Smooth muscle cell of the brain vasculature (primary cell): ENCODE data around the gene CCDC137.

ENCODE experiments used
- DNase-seq: peaks from one replicate; pipeline ENCODE4 v3.0.0-alpha.2; 2012; ENCODE audit warnings: low read depth, low spot score

Gene CCDC137

DNA sequence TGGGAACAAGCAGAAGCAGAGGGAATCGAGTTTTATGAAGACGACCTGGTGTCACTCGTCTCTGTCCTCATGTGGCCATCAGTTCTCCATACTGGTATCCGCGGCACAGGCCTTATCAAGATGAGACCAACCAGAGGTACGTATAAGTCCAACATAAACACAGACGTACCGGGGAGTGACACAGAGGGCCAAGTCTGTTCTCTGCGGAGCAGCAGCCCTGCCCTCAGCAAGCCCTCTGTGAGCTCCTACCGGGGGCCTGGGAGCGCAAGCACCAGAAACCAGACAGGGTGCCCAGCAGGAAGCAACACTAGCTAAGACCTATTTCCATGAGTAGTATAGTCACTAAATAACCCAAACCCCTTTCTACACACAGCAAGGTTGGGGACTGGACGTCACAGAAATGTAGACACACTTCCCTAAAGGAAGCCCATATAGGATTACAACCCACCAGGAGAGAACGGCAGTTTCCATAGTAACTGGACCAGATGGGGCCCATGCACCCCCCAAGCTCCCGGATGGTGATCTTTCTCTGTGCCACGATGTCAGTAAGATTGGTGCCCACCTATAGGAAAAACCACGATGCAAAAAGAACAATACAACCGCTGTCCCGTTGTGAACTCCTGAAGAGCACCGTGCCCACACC, 16.1 kb downstream of the CCDC137 start:
- DNase-seq = no peak

DNA sequence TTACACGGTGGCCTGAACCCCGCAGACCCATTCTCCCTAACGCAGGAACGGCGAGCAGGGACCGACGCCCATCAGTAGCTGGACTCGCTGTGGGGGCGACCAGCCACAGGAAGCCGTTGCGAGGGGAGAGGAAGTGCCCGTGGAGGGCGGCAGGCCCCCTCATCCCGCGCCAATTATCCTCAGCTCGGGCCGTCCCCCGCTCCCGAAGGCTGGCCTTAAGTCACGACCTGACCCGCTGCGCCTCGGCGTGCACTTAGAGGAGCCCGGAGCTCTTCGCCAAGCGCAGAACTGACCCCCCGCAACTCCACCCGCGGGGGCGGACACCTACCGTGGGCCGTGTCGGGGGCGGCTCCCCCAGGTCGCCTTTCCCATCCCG, 16.7 kb downstream of the CCDC137 start:
- no peak for DNase-seq

DNA sequence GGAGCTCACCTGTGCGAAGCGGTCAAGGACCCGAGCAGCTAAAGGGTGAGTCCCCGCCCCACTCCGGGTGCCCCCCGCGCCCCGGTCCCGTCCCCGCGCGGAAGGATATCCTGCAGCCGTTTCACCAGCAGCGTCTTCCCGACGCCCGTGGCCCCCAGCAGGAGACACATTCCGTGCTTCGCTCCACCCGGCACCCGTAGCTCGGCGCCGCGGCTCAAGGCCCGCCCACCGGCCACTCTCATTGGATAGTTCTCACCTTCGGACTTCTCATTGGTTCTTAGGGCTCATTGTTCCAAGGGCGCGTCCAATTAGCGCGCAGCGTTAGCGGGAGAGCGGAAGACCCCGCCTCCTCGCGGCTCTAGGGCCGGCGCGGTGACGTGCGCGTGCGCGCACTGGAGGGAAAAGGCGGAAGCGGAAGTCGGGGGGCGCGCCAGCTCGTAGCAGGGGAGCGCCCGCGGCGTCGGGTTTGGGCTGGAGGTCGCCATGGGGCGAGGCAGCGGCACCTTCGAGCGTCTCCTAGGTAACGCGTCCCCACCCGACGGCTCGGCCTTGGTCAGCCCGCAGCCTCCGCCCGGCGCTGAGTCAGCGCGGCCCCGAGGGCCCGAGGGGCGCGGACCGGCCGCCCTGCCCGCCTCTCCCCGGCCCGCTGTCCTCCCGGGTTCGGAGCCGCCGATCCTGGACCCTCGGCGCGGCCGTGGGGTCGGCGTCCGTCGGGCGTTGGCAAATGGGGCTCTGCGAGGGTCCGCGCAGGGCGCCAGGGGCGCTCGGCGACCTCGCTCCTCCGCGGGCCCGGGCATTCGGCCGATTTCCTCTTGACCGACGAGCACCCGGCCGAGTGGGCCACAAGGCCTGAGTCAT, 17.3 kb downstream of the CCDC137 start, which contains the start of the genes ARL16 and HGS:
ARL16 (minus strand) TSS at position 214 of the 858 bp plus-strand sequence; CDS start at position 170, 44 bp downstream.
HGS (plus strand) TSS at position 428 of the 858 bp plus-strand sequence; CDS start at position 484, 56 bp downstream.
- DNase-seq = peak; percentile 100

DNA sequence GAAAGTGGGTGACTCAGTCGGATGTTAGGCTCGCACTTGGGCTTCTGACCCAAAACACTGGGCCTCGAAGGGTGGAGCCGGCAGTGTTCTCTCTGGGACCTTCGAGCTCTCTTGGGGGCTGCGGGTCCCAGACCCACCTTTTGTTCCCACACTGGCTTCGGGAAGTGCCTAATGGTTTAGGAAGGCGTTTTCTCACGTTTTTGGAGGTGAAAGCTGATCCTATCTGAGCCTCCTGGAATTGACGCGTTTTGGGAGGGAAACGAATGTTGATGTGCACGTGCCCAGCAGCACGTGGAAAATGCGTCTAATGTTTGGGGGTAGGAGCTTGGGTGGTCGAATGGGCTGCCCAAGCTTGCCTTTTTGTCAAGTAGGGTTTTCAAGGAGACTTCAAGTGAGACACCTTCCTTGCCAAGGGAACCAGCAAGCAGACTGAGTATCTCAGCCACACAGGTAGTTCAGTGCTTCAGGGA, 17.9 kb downstream of the CCDC137 start:
- DNase-seq = no peak

DNA sequence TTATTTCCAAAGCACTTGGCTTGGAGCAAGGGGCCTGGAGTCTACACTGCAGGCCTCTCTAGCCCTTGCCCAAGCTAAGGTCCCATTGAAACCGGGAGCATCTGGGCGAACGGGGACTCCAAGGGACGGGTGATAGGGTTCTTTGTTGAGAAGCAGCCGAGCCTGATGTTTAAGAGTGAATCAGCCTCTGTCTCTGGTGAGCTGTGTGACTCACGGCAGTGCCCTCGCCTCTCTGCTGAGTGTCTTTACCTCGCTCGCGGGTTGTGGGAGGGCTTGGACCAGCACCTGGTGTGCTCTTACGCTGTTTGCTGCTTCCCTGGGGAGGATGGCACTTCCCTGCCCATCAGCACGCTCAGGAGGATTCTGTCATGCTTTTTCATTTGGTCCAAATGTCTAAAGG, 18.6 kb downstream of the CCDC137 start:
- no peak for DNase-seq

DNA sequence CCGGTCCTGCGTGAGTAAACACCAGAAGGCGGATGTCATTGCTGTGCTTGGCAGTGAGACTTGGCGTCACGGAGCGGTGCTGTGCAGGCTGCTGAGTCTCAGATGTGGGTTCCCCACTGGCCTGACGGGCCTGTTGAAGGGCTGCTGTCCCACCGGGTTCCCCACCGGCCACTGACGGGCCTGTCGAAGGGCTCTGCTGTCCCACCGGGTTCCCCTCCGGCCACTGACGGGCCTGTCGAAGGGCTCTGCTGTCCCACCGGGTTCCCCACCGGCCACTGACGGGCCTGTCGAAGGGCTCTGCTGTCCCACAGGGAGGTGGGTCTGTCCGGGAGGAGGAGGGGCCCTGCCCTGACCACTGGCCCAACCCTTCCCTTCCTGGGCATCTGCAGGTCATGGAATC, 20.1 kb downstream of the CCDC137 start:
- no peak for DNase-seq

DNA sequence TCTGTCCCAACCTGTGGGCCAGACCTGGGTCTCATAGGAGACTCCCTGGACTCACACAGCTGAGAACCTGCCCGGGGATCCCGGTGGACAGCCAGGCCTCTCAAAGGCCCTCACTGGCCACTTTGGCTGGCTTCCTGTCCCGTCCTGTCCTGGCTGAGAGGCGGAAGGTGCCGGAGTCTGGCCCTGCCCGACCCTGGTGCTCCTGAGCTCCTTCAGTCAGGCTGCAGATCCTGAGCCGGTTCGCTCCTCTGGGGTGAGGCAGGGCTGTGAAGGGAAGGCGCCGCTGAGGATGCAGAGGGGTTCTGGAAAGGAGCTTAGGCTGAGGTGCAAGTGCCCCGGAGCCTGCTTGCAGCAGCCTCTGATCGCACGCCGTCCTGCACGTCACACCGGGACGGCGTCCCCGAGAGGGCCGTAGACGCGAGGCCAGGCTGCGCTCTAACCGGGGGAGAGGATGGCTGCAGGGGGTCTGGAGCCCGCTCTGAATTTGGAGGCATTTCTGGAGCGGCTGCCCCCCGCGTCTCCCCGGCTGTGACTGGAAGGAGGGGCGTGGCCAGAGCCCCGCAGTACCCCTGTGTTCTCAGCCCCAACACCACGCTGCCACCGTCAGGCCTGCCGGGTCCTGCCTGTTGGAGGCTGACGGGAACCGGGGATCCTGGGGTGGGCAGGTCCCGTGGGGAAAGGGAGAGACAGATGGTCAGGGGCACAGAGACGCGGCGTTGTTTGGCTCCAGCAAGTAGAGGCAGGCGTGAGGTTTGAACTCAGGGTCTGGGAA, 21.4 kb downstream of the CCDC137 start:
- DNase-seq = no peak

DNA sequence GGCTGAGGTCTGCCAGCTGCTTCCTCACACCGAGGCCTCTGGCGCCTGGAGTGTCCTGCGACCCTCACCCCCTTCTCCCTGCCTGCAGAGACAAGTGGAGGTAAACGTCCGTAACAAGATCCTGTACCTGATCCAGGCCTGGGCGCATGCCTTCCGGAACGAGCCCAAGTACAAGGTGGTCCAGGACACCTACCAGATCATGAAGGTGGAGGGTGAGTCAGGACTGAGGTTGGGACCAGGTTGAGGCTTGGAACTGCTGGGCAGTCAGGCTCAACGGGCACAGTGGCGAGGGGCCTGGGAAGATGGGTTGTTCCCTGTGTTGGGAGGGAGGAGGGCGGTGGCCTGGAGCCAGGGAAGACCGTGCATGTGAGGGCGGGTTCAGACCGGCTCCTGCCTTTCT, 22.1 kb downstream of the CCDC137 start:
- no peak for DNase-seq

DNA sequence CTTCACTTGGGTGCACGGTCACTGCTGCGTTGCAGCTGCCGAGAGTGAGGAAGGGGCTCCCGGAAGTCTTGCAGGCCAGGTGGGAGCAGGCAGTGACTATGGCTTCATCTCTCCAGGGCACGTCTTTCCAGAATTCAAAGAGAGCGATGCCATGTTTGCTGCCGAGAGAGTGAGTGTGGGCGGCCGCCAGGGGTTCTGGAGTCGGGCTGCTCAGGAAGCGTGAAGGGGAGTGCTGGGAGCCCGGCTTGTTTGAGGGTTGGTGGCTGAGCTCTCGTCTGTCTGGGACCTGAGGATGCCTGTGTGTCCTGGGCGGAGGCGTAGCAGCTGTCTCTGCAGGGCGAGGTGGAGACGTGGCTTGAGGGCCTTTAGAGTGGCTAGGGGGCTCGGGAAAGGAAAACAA, 23.5 kb downstream of the CCDC137 start:
- no peak for DNase-seq

DNA sequence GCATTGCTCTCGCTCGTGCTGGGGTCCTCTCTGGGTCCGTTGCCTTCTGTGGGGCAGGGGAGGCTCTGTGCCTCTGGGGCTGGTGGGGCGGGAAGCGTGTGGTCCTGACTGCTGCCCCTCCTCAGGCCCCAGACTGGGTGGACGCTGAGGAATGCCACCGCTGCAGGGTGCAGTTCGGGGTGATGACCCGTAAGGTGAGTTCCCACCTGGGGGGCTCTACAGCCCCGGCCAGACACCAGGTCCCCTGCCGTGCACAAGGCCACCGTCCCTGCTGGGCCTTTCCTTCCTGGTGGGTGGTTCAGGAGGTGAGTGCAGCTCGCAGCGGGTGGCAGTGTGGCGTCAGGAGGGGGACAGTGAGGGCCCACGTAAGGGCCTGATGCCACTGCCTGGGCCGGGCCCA, 24.0 kb downstream of the CCDC137 start:
- DNase-seq = no peak

DNA sequence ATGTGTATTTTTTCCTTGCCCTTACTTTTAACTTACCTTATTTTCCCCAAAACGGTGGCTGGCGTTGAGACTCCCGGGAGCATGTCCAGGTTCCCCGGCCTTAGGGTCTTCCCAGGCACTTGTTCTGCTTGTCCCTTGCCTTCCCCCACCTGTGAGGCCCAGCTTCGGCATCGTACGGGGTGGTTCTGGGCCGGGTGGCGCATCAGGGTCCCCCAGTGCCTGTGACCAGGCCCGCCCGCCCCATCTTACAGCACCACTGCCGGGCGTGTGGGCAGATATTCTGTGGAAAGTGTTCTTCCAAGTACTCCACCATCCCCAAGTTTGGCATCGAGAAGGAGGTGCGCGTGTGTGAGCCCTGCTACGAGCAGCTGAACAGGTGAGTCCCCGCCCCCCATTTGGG, 24.7 kb downstream of the CCDC137 start:
- DNase-seq = no peak

DNA sequence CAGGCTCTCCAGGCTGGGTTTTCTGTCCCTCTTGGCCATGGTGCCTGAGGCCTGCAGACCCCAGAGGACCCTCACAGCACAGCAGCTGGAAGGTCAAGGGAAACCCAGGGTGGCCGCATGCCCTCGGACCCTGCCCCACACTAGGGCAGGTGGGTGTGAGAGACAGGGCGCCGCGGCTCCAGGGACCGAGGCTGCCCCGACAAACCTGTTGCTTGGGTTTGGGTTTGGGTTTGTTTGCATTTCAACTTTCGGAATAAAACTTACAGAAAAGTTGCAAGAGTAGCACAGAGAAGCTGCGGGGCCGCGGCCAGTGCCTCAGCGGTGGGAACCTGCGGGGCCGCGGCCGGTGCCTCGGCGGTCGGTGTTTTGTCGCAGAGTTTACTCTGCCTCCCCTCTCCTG, 25.1 kb downstream of the CCDC137 start:
- no peak for DNase-seq

DNA sequence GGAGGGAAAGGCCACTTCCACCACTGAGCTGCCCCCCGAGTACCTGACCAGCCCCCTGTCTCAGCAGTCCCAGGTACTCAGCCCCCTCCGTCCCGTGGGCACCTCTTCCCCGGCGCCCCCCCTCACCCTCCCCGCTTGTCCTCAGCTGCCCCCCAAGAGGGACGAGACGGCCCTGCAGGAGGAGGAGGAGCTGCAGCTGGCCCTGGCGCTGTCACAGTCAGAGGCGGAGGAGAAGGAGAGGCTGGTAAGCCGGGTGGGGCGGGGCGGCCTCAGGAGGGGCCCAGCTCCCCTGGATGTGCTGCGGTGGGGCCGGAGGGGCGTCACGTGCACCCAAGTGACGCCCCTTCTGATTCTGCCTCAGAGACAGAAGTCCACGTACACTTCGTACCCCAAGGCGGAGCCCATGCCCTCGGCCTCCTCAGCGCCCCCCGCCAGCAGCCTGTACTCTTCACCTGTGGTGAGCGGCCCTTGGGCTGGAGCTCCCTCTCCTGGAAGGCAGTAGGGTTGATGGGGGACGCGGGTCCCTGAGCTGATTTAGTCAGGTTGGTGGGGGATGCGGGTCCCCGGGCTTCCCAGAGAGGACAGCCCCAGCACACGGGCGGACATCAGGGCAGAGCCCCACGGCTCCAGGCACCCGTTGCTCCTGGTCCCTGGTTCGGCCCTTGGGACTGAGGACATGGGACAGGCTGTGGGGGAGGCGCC, 27.1 kb downstream of the CCDC137 start:
- no peak for DNase-seq

DNA sequence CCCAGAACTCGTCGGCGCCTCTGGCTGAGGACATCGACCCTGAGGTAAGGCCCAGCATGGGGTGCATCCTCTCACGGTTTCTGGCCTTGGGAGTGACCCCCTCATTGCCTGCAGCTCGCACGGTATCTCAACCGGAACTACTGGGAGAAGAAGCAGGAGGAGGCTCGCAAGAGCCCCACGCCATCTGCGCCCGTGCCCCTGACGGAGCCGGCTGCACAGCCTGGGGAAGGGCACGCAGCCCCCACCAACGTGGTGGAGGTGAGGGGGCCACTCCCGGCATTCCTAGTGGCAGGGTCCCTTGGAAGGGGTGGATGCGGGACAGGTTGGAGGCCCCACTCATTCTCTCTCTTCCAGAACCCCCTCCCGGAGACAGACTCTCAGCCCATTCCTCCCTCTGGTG, 28.3 kb downstream of the CCDC137 start:
- no peak for DNase-seq

DNA sequence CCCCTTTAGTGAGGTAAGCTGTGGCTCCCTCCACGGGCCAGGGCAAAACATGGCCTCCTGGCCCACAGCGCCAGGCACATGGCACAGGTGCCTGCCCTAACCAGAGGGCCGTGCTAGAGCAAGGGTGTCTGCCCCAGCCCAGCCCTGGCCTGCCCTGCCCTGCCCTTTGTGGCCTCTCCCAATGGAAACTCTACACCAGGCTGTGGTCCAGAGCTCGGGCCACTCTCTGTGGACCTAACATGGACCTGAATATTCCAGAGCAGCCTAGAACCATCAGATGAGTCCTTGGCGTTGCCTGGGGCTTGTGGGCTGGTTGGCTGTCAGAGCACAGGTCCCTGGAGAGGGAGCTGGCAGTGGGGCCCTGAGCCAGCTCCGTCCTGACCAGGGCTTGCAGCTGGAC, 28.7 kb downstream of the CCDC137 start:
- no peak for DNase-seq

DNA sequence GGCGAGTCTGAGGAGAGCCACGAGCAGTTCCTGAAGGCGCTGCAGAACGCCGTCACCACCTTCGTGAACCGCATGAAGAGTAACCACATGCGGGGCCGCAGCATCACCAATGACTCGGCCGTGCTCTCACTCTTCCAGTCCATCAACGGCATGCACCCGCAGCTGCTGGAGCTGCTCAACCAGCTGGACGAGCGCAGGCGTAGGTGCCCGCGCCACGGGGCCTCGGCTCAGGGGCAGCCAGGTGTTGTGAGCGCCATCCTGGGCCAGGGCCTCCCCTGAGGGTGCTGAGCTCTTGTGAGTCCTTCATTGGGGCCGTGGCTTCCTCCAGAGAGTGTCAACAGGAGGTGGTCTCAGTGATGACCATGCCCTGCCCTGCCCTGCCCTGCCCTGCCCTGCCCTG, 29.3 kb downstream of the CCDC137 start:
- DNase-seq = no peak

DNA sequence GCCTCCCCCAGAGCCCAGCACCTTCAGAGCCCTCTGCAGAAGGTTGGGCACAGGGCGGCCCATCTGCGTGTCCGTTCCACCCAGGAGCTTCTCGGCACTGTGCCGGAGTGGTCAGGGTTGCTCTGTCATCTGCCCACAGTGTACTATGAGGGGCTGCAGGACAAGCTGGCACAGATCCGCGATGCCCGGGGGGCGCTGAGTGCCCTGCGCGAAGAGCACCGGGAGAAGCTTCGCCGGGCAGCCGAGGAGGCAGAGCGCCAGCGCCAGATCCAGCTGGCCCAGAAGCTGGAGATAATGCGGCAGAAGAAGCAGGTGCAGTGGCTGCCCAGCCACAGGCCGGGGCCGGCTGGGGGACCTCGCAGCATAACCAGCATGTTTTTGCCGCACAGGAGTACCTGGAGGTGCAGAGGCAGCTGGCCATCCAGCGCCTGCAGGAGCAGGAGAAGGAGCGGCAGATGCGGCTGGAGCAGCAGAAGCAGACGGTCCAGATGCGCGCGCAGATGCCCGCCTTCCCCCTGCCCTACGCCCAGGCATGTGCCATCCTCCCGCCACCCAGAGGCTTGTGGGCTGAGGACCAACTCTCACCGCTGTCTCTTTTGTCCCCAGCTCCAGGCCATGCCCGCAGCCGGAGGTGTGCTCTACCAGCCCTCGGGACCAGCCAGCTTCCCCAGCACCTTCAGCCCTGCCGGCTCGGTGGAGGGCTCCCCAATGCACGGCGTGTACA, 29.8 kb downstream of the CCDC137 start:
- no peak for DNase-seq

DNA sequence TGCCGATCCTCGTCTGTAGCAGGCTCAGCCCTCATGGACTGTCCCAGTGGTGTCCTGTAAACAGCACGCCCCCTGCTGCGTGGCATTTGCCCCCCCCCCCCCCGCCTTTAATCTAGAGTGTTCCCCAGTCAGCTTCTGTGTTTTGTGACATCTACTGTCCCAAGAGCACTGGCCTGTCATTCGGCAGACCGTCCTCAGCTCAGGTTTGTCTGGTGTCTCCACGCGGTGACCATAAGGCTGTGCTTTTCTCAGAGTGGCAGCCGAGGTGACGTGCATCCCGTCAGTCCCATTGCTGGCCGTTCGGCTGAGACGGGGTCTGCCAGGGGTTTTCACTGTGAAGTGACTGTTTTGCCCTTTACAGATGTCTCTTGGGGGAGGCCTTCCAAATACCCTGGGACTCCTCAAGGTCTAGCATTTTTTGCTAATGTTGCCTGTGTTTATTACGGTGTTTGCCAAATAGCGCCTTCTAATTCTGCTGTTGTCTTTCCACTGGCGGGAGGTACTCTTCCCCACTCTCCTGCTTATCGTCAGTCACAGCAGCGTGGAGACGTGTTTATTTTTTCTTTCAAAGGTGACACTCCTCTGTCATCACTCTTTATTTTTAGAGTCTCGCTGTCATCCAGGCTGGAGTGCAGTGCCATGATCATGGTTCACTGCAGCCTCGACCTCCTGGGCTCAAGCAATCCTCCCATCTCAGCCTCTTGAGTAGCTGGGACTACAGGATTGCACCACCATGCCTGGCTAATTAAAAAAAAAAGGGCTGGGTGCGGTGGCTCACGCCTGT, 30.9 kb downstream of the CCDC137 start:
- no peak for DNase-seq

DNA sequence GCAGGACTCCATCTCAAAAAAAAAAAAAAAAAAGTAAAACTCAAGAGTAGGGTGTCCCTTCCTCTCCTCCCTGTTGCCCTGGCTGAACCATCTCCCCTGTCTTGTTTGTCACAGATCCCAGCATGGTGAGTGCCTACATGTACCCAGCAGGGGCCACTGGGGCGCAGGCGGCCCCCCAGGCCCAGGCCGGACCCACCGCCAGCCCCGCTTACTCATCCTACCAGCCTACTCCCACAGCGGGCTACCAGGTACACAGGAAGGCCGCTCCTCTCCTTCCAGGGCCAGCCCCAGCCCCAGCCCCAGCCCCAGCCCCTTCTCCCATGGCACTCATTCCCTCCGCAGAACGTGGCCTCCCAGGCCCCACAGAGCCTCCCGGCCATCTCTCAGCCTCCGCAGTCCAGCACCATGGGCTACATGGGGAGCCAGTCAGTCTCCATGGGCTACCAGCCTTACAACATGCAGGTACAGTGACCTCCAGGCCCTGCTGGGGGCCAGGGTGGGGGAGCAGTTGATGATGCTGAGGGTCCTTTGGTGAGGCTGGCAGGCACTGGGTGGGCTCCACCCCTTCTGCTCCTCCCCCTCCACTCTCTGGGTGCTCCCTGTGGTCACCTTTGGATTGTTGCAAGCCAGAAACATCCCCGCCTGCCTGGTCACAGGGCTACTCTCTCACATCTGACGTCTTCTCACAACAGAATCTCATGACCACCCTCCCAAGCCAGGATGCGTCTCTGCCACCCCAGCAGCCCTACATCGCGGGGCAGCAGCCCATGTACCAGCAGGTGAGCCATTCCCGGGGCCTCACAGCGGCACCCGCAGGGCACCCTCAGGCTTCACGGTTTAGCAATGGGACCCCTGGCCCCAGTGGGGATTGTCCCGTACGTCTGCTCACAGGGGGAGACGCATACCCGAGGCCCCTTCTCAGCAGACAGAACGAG, 34.1 kb downstream of the CCDC137 start:
- DNase-seq = no peak
